A549 (cell line): ENCODE data around the gene CUZD1.
A peak's percentile ranks its signal among the peaks of the same experiment; 100 is the strongest.

Experiments
- POLR2A ChIP-seq: IDR thresholded peaks from 2 replicates; pipeline ENCODE4 v1.6.1; 2012; ENCODE audit warnings: mild to moderate bottlenecking, low read length
- RAD21 ChIP-seq, 2 experiments: fragments of >200 bp in 1 of 2; sonication (Bioruptor Twin) in 1 of 2; formaldehyde crosslinking in 1 of 2; IDR thresholded peaks in 1 of 2; conservative IDR thresholded peaks in 1 of 2; 2 replicates in 1 of 2; 3 replicates in 1 of 2; pipeline ENCODE4 v1.6.1; 2012 to 2018; ENCODE audit warnings: inconsistent platforms in 1 of 2
- TP53 ChIP-seq: fragments of 250-450 bp; sonication (Bioruptor Pico); IDR thresholded peaks from 2 replicates; pipeline ENCODE4 v1.5.0; 2021; ENCODE audit warnings: mild to moderate bottlenecking, moderate library complexity

DNA sequence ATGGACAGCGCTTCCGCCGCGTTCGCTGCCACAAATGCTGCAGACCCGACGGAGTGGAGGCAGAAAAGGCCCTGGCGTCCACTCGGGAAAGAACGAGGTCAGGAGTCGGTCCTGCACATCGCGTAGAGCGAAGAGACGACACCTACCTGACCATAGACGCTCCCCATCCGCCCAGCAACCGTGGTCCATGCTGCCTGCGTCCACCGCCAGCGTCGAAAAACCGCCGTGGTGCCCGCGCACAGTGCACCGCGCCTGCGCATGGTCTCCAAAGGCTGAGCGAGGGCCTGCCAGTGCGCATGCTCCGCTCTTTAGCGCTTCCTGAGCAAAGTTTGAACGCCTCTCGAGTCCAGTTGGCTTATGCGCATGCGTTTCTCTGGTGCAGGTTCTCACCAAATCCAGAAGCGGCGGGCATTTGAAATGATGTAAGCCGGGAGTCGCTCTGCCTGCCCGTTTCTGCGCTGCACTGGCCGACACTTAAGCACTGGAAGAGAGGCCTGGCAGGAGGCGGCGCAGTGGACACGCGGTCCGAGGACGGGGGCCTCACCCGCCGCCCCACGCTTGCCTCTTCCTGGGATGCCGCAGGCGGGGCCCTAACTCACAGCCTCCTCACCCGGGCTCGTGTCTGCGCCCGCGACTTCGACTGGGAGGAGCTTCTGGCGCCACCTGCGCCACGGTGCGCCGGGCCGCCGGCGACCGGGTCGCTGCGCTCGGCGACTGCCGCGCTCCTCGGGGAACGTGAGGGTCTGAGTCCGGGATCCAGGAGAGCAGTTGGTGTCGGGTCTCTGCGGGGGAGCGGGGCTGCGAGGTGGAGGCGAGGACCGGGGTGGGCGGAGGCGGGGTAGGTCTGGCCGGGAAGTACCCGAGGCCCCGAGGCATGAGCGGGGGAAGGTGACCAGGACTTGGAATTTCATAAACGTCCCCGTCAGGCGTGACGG is 33.9 kb upstream of the CUZD1 start, which contains the start of gene FAM24B:
- TF ChIP-seq POLR2A (peak; percentile 89), TP53 (CRISPR knock-in tag) (0 out of 2 replicates have a peak, but pooled peaks have one; percentile 12), RAD21 (conservative IDR thresholded peaks at IDR 0.05 in 1 of 2, IDR thresholded peaks at IDR 0.05 in 1 of 2) (no peak)
